Frontal cortex (tissue), 4 donors: ENCODE measurements around the gene C6orf163. TPM values are rescaled to one million over a fixed set of nuclear protein-coding genes. Genes with fewer than 3 reads are reported as not detected.

Source experiments
- DNase-seq, 2 donors: peaks; one replicate each; pipeline ENCODE4 v3.0.0; 2012; ENCODE audit warnings: low spot score in 2 of 2
- FAIRE-seq: peaks from 2 replicates; lab custom pipeline; 2012; peaks lifted over from hg19 to GRCh38; lab: Jason Lieb, UNC
- total RNA-seq: library from RNA; depleted of rRNA; stranded (reverse); fragments of >200 nt; gene quantifications from one replicate; pipeline ENCODE4 v1.2.3, GENCODE V29; 2014
- donor health status: control.
- donor health status: control.
- donor health status: control.

Gene C6orf163
- total RNA-seq, 1 donor from 2014 or later = 4.9 TPM

- no peak for FAIRE-seq
- no peak for DNase-seq
Measured at GRCh38 chr6:87350516-87350915, 5.9 kb downstream of the C6orf163 start.

GRCh38 chr6:87351583-87351982 lies 7.0 kb downstream of the C6orf163 start:
- FAIRE-seq = no peak
- DNase-seq = no peak

GRCh38 chr6:87356181-87356580 lies 11.6 kb downstream of the C6orf163 start:
- DNase-seq = no peak
- FAIRE-seq = no peak

GRCh38 chr6:87357479-87358196 lies 13.0 kb downstream of the C6orf163 start:
- FAIRE-seq (no peak), DNase-seq (no peak)

GRCh38 chr6:87364602-87365252 lies 20.1 kb downstream of the C6orf163 start:
- no peak for FAIRE-seq
- no peak for DNase-seq

GRCh38 chr6:87366072-87366827 lies 21.6 kb downstream of the C6orf163 start:
- no peak for FAIRE-seq

GRCh38 chr6:87366899-87367298 lies 22.3 kb downstream of the C6orf163 start:
- FAIRE-seq (no peak), DNase-seq (no peak)

More at GRCh38 chr6:87366072-87366827, 21.6 kb downstream of the C6orf163 start:
- DNase-seq = no peak

GRCh38 chr6:87373377-87373776 lies 28.8 kb downstream of the C6orf163 start:
- FAIRE-seq = no peak
- no peak for DNase-seq

- DNase-seq = no peak
Measured at GRCh38 chr6:87375315-87375714, 30.7 kb downstream of the C6orf163 start.

GRCh38 chr6:87376643-87377042 lies 32.0 kb downstream of the C6orf163 start:
- no peak for DNase-seq
- FAIRE-seq = no peak

More at GRCh38 chr6:87375315-87375714, 30.7 kb downstream of the C6orf163 start:
- FAIRE-seq = no peak

GRCh38 chr6:87378947-87379346 lies 34.3 kb downstream of the C6orf163 start:
- FAIRE-seq = no peak
- no peak for DNase-seq

GRCh38 chr6:87382861-87383260 lies 38.2 kb downstream of the C6orf163 start:
- no peak for DNase-seq
- no peak for FAIRE-seq

GRCh38 chr6:87384038-87384437 lies 39.4 kb downstream of the C6orf163 start:
- no peak for FAIRE-seq

GRCh38 chr6:87384449-87384848 lies 39.8 kb downstream of the C6orf163 start:
- no peak for FAIRE-seq
- DNase-seq = no peak

More at GRCh38 chr6:87384038-87384437, 39.4 kb downstream of the C6orf163 start:
- no peak for DNase-seq

- FAIRE-seq (no peak), DNase-seq (no peak)
Measured at GRCh38 chr6:87391334-87391733, 46.7 kb downstream of the C6orf163 start.

GRCh38 chr6:87393026-87393622 lies 48.5 kb downstream of the C6orf163 start:
- peak in 1 of 2 donors; percentile 27 for DNase-seq
- peak; percentile 76 for FAIRE-seq

GRCh38 chr6:87395431-87395830 lies 50.8 kb downstream of the C6orf163 start:
- DNase-seq (no peak), FAIRE-seq (no peak)

GRCh38 chr6:87396595-87397392 lies 52.2 kb downstream of the C6orf163 start:
- DNase-seq = no peak
- FAIRE-seq = no peak

- no peak for FAIRE-seq
- no peak for DNase-seq
Measured at GRCh38 chr6:87397656-87398055, 53.0 kb downstream of the C6orf163 start.
